HCT116 (cell line): Measurements from ENCODE around the gene PAX5. TPM values are rescaled to one million over a fixed set of nuclear protein-coding genes. Genes with fewer than 3 reads are reported as not detected.

ENCODE experiments used
- ATAC-seq: fragments of 200-7000 bp; cut with Tn5 transposase; 2 replicates; pipeline ENCODE4 v1.9.1; 2020; ENCODE audit warnings: mild to moderate bottlenecking, moderate library complexity
- BruUV-seq: library from RNA; stranded (reverse); fragments of 400-500 nt; replicated peaks from 2 replicates; lab custom pipeline; 2021; lab: Mats Ljungman, UMichigan
- CTCF ChIA-PET: fragments of 300-600 bp; sonication (Branson Sonifier 250); formaldehyde crosslinking; loops from one replicate; lab custom pipeline; 2021; ENCODE audit warnings: antibody characterized with exemption; lab: Charles Lee
- POLR2A ChIA-PET: fragments of 300-600, 350-600 bp; sonication (Branson Sonifier 250); formaldehyde crosslinking; loops from one replicate; lab custom pipeline; 2021; ENCODE audit warnings: antibody characterized with exemption; lab: Charles Lee
- RAD21 ChIA-PET, 2 experiments: fragments of 300-600 bp; sonication (Branson Sonifier 250); formaldehyde crosslinking; loops; one replicate each; lab custom pipeline; 2023; ENCODE audit warnings: low total read pairs in 2 of 2; ENCODE audit not compliant: uncharacterized antibody in 2 of 2, unreplicated experiment in 2 of 2, low non-redundant PET in 1 of 2; lab: Charles Lee
- DNase-seq: peaks from one replicate; pipeline ENCODE4 v3.0.0-alpha.2; 2010; ENCODE audit warnings: low read depth, low spot score
- H2AFZ ChIP-seq: fragments of 200-600 bp; shearing (Covaris generic), sonication (generic); 2 replicates; pipeline ENCODE4 v1.6.1; 2017; ENCODE audit warnings: low read depth, mixed run types, mixed read lengths, antibody characterized with exemption, low read length; ENCODE audit not compliant: poor library complexity, severe bottlenecking
- H3K27ac ChIP-seq: 2 replicates; pipeline ENCODE4 v1.5.1; 2012; ENCODE audit warnings: low read depth, low read length
- H3K27me3 ChIP-seq: fragments of 200-600 bp; sonication (generic); 2 replicates; pipeline ENCODE4 v1.6.1; 2016; ENCODE audit warnings: mixed run types, low read length, mixed read lengths; ENCODE audit not compliant: insufficient read depth
- H3K36me3 ChIP-seq, 2 experiments: fragments of 200-500 bp in 1 of 2; fragments of 200-600 bp in 1 of 2; sonication (Bioruptor generic) in 1 of 2; sonication (generic) in 1 of 2; 2 replicates each; pipeline versions ENCODE4 v1.5.1 to v1.6.1; 2014 to 2016; ENCODE audit warnings: low read length in 2 of 2, inconsistent platforms in 1 of 2, mixed read lengths in 1 of 2, mixed run types in 1 of 2; ENCODE audit not compliant: insufficient read depth in 2 of 2, control insufficient read depth in 1 of 2
- H3K4me1 ChIP-seq, 2 experiments: fragments of 200-600 bp in 1 of 2; sonication (generic) in 1 of 2; 2 replicates each; pipeline versions ENCODE4 v1.5.1 to v1.6.1; 2012 to 2017; ENCODE audit warnings: low read length in 2 of 2, inconsistent platforms in 1 of 2, mild to moderate bottlenecking in 1 of 2, mixed read lengths in 1 of 2, mixed run types in 1 of 2, moderate library complexity in 1 of 2; ENCODE audit not compliant: insufficient read depth in 2 of 2, control insufficient read depth in 1 of 2
- H3K4me2 ChIP-seq: fragments of 200-600 bp; sonication (generic); 2 replicates; pipeline ENCODE4 v1.6.1; 2017; ENCODE audit warnings: mixed run types, low read length, mixed read lengths
- H3K4me3 ChIP-seq, 2 experiments: fragments of 200-600 bp in 1 of 2; sonication (generic) in 1 of 2; replicated peaks in 1 of 2; 2 replicates each; pipeline ENCODE4 v1.5.1; 2011 to 2016; ENCODE audit warnings: low read length in 2 of 2, control low read depth in 1 of 2, low read depth in 1 of 2, mild to moderate bottlenecking in 1 of 2, mixed read lengths in 1 of 2, mixed run types in 1 of 2
- H3K79me2 ChIP-seq: fragments of 200-600 bp; sonication (generic); 2 replicates; pipeline ENCODE4 v1.6.1; 2017; ENCODE audit warnings: mild to moderate bottlenecking, mixed run types, low read length, moderate library complexity, mixed read lengths; ENCODE audit not compliant: insufficient read depth
- H3K9ac ChIP-seq: fragments of 200-600 bp; sonication (generic); 2 replicates; pipeline ENCODE4 v1.6.1; 2016; ENCODE audit warnings: low read length, mixed read lengths
- H3K9me2 ChIP-seq: fragments of 200-600 bp; sonication (generic), shearing (Covaris generic); 2 replicates; pipeline ENCODE4 v1.6.1; 2017; ENCODE audit warnings: mixed run types, mild to moderate bottlenecking, moderate library complexity; ENCODE audit not compliant: insufficient read depth
- H3K9me3 ChIP-seq, 2 experiments: fragments of 200-500 bp in 1 of 2; fragments of 200-600 bp in 1 of 2; sonication (Bioruptor generic) in 1 of 2; sonication (generic) in 1 of 2; 2 replicates each; pipeline ENCODE4 v1.6.1; 2014 to 2017; ENCODE audit warnings: low read length in 2 of 2, mixed read lengths in 2 of 2, inconsistent platforms in 1 of 2, low read depth in 1 of 2, mild to moderate bottlenecking in 1 of 2, mixed run types in 1 of 2, moderate library complexity in 1 of 2; ENCODE audit not compliant: control insufficient read depth in 1 of 2, insufficient read depth in 1 of 2
- H4K20me1 ChIP-seq: fragments of 200-600 bp; sonication (generic), shearing (Covaris generic); 2 replicates; pipeline ENCODE4 v1.6.1; 2017; ENCODE audit warnings: mixed run types, mild to moderate bottlenecking, moderate library complexity; ENCODE audit not compliant: insufficient read depth
- ATF3 ChIP-seq: IDR thresholded peaks from 2 replicates; pipeline ENCODE4 v1.6.1; 2012
- CBX3 ChIP-seq: IDR thresholded peaks from 2 replicates; pipeline ENCODE4 v1.6.1; 2012; ENCODE audit warnings: low read depth
- CTCF ChIP-seq, 3 experiments: fragments of 200-600 bp in 1 of 3; sonication (generic) in 1 of 3; IDR thresholded peaks in 2 of 3; conservative IDR thresholded peaks in 1 of 3; 2 replicates each; pipeline ENCODE4 v1.5.1; 2012 to 2017; ENCODE audit warnings: low read depth in 2 of 3, low read length in 2 of 3, antibody characterized with exemption in 1 of 3, borderline replicate concordance in 1 of 3, control low read depth in 1 of 3, mild to moderate bottlenecking in 1 of 3, mixed read lengths in 1 of 3, mixed run types in 1 of 3, moderate library complexity in 1 of 3; ENCODE audit not compliant: insufficient read depth in 1 of 3
- EGR1 ChIP-seq: IDR thresholded peaks from 2 replicates; pipeline ENCODE4 v1.6.1; 2012; ENCODE audit warnings: low read depth
- ELF1 ChIP-seq: IDR thresholded peaks from 2 replicates; pipeline ENCODE4 v1.6.1; 2012; ENCODE audit warnings: low read depth, borderline replicate concordance
- FOSL1 ChIP-seq: IDR thresholded peaks from 2 replicates; pipeline ENCODE4 v1.6.1; 2012; ENCODE audit warnings: low read depth
- JUND ChIP-seq: IDR thresholded peaks from 2 replicates; pipeline ENCODE4 v1.6.1; 2012
- MAX ChIP-seq: IDR thresholded peaks from 2 replicates; pipeline ENCODE4 v1.6.1; 2012
- POLR2A ChIP-seq: IDR thresholded peaks from 2 replicates; pipeline ENCODE4 v1.7.0; 2011; ENCODE audit warnings: borderline replicate concordance; ENCODE audit not compliant: insufficient read depth, insufficient read length; ENCODE audit errors: extremely low read depth
- POLR2AphosphoS5 ChIP-seq: IDR thresholded peaks from 2 replicates; pipeline ENCODE4 v1.6.1; 2011; ENCODE audit warnings: mild to moderate bottlenecking, low read depth, low read length, moderate library complexity
- SP1 ChIP-seq: IDR thresholded peaks from 2 replicates; pipeline ENCODE4 v1.6.1; 2012; ENCODE audit warnings: low read depth
- YY1 ChIP-seq: IDR thresholded peaks from 2 replicates; pipeline ENCODE4 v1.6.1; 2011; ENCODE audit warnings: low read length, low read depth, moderate library complexity, mild to moderate bottlenecking; ENCODE audit not compliant: insufficient replicate concordance; ENCODE audit errors: extremely low read depth
- ZBTB33 ChIP-seq: IDR thresholded peaks from 2 replicates; pipeline ENCODE4 v1.6.1; 2011; ENCODE audit warnings: mild to moderate bottlenecking, low read length, moderate library complexity; ENCODE audit not compliant: insufficient replicate concordance; ENCODE audit errors: extremely low read depth
- ZFX ChIP-seq: fragments of 450-650 bp; IDR thresholded peaks from 2 replicates; pipeline ENCODE4 v1.6.1; 2017
- intact Hi-C: fragments of 100-400 bp; cut with micrococcal nuclease; formaldehyde crosslinking; loops from 2 replicates; pipeline ENCODE4 v1.10.0; 2022
- total RNA-seq: library from RNA; stranded (reverse); gene quantifications from one replicate; pipeline ENCODE4 v1.2.1, GENCODE V29; 2021; ENCODE audit not compliant: unreplicated experiment

Gene PAX5
- total RNA-seq, 1 experiment from 2014 or later, result 0.17 TPM

GRCh38 chr9:36794461-36794860 is 239.6 kb downstream of the PAX5 start:
- no peaks in the 10 kb centered on the region for H4K20me1 ChIP-seq
- H3K4me2 ChIP-seq, result no peak overlapping the region
- DNase-seq (no peak), ATAC-seq (no peak)
- H3K36me3 ChIP-seq, result no peaks in the 10 kb centered on the region
- TF ChIP-seq ZFX (no peak), SP1 (no peak), CTCF (IDR thresholded peaks at IDR 0.05 in 2 of 3, conservative IDR thresholded peaks at IDR 0.05 in 1 of 3; ENCODE audit: borderline replicate concordance in 1 of 3, insufficient read depth in 1 of 3, low read depth in 2 of 3, low read length in 2 of 3) (no peak), FOSL1 (no peak), EGR1 (no peak), POLR2A (no peak), JUND (no peak), MAX (no peak), POLR2AphosphoS5 (no peak), ATF3 (no peak), ELF1 (no peak), YY1 (no peak), CBX3 (no peak), ZBTB33 (no peak)
- ChIA-PET CTCF (no interaction called here), POLR2A (no interaction called here), RAD21 (no interaction called here)
- intact Hi-C loops, result no loop called here
- H3K4me3 ChIP-seq, result no peak overlapping the region
- H3K27me3 ChIP-seq, result no peaks in the 10 kb centered on the region
- BruUV-seq, result no TSS peak
- no peak overlapping the region for H3K9ac ChIP-seq
- H2AFZ ChIP-seq, result no peak overlapping the region
- no peaks in the 10 kb centered on the region for H3K9me2 ChIP-seq
- H3K9me3 ChIP-seq, result peaks cover 11 to 15% of the 10 kb centered on the region in 2 experiments; a peak in 3 of 4 replicates
- H3K27ac ChIP-seq, result no peak overlapping the region
- no peaks in the 10 kb centered on the region for H3K4me1 ChIP-seq
- no peaks in the 10 kb centered on the region for H3K79me2 ChIP-seq
